Keratinocyte (primary cell): ENCODE results near the gene FGF7. TPM values are rescaled to one million over a fixed set of nuclear protein-coding genes. Genes with fewer than 3 reads are reported as not detected.

Experiments
- DNase-seq: peaks from one replicate; pipeline ENCODE4 v3.0.0-alpha.2; 2011; ENCODE audit warnings: low read depth, missing footprints, low spot score
- FAIRE-seq: peaks from 2 replicates; lab custom pipeline; 2011; peaks lifted over from hg19 to GRCh38; lab: Jason Lieb, UNC
- H2AFZ ChIP-seq: 2 replicates; pipeline ENCODE4 v1.6.0; 2012; ENCODE audit warnings: low read length, control low read depth, inconsistent platforms; ENCODE audit not compliant: control insufficient read depth
- H3K27ac ChIP-seq: 2 replicates; pipeline ENCODE4 v1.5.1; 2011; ENCODE audit warnings: low read length; ENCODE audit not compliant: control insufficient read depth, insufficient read depth
- H3K27me3 ChIP-seq: 3 replicates; pipeline ENCODE4 v1.6.0; 2011; ENCODE audit warnings: low read length; ENCODE audit not compliant: control insufficient read depth, insufficient read depth; ENCODE audit errors: extremely low read depth
- H3K36me3 ChIP-seq, 2 experiments: 2 replicates in 1 of 2; 3 replicates in 1 of 2; pipeline ENCODE4 v1.5.1; 2011; ENCODE audit warnings: low read length in 2 of 2, mild to moderate bottlenecking in 1 of 2; ENCODE audit not compliant: control insufficient read depth in 2 of 2, insufficient read depth in 2 of 2; ENCODE audit errors: extremely low read depth in 1 of 2
- H3K4me1 ChIP-seq: 3 replicates; pipeline ENCODE4 v1.5.1; 2011; ENCODE audit warnings: low read length; ENCODE audit not compliant: control insufficient read depth, insufficient read depth; ENCODE audit errors: extremely low read depth
- H3K4me2 ChIP-seq: 3 replicates; pipeline ENCODE4 v1.6.0; 2011; ENCODE audit warnings: low read depth, low read length; ENCODE audit not compliant: control insufficient read depth, insufficient read depth; ENCODE audit errors: extremely low read depth
- H3K4me3 ChIP-seq, 3 experiments: fragments of 200-600 bp in 1 of 3; sonication (generic) in 1 of 3; 2 replicates in 2 of 3; 3 replicates in 1 of 3; pipeline ENCODE4 v1.5.1; 2011 to 2016; ENCODE audit warnings: low read length in 3 of 3, mild to moderate bottlenecking in 3 of 3, control low read depth in 2 of 3, inconsistent platforms in 1 of 3, low read depth in 1 of 3, mixed read lengths in 1 of 3, mixed run types in 1 of 3, moderate library complexity in 1 of 3; ENCODE audit not compliant: control insufficient read depth in 2 of 3, insufficient read depth in 2 of 3; ENCODE audit errors: extremely low read depth in 1 of 3
- H3K79me2 ChIP-seq: 2 replicates; pipeline ENCODE4 v1.6.0; 2012; ENCODE audit warnings: low read length; ENCODE audit not compliant: control insufficient read depth, insufficient read depth
- H3K9ac ChIP-seq: 3 replicates; pipeline ENCODE4 v1.6.0; 2011; ENCODE audit warnings: low read length; ENCODE audit not compliant: control insufficient read depth, insufficient read depth; ENCODE audit errors: extremely low read depth
- H3K9me1 ChIP-seq: 3 replicates; pipeline ENCODE4 v1.6.0; 2011; ENCODE audit warnings: low read length; ENCODE audit not compliant: control insufficient read depth, insufficient read depth; ENCODE audit errors: extremely low read depth
- H3K9me3 ChIP-seq: 2 replicates; pipeline ENCODE4 v1.5.1; 2012; ENCODE audit warnings: low read depth, low read length; ENCODE audit not compliant: control insufficient read depth
- H4K20me1 ChIP-seq: 3 replicates; pipeline ENCODE4 v1.6.0; 2011; ENCODE audit warnings: low read length; ENCODE audit not compliant: control insufficient read depth, insufficient read depth; ENCODE audit errors: extremely low read depth
- EZH2 ChIP-seq: IDR thresholded peaks from one replicate; pipeline ENCODE4 v1.6.1; 2012; ENCODE audit warnings: inconsistent platforms, mild to moderate bottlenecking, low read length, moderate library complexity
- dilution Hi-C: fragments of 300-500 bp; cut with MboI; formaldehyde crosslinking; loops from one replicate; pipeline ENCODE4 v1.7.0; 2020; ENCODE audit warnings: low sequenced_read_pairs; ENCODE audit not compliant: extremely low pct_ligation_motif_present
- polyA plus RNA-seq, 5 experiments: library from polyadenylated mRNA; depleted of rRNA in 3 of 5; stranded (reverse) in 3 of 5; stranded (forward) in 1 of 5; unstranded in 1 of 5; fragments of >200 nt; gene quantifications; 1 replicate in 1 of 5; 2 replicates in 3 of 5; 3 replicates in 1 of 5; pipeline versions ENCODE4 v1.2.1 to v1.2.3, GENCODE V29; 2011 to 2012; ENCODE audit warnings: missing spikeins in 2 of 5, low read depth in 1 of 5, low replicate concordance in 1 of 5
- TF ChIP-seq, protein P1 (sequence below), 3 experiments: IDR thresholded peaks in 1 of 3; conservative IDR thresholded peaks in 1 of 3; optimal IDR thresholded peaks in 1 of 3; 2 replicates in 2 of 3; 3 replicates in 1 of 3; pipeline versions ENCODE3 to v1.5.1; 2011; ENCODE audit warnings: low read length in 3 of 3, mild to moderate bottlenecking in 3 of 3, moderate library complexity in 2 of 3, control low read depth in 1 of 3, inconsistent platforms in 1 of 3; ENCODE audit not compliant: insufficient read depth in 2 of 3; ENCODE audit errors: extremely low read depth in 1 of 3

The FGF7 gene
- polyA plus RNA-seq, 1 donor (not counting 4 experiments of a cell fraction or from before 2014, with no cell fraction given), result not detected

DNA sequence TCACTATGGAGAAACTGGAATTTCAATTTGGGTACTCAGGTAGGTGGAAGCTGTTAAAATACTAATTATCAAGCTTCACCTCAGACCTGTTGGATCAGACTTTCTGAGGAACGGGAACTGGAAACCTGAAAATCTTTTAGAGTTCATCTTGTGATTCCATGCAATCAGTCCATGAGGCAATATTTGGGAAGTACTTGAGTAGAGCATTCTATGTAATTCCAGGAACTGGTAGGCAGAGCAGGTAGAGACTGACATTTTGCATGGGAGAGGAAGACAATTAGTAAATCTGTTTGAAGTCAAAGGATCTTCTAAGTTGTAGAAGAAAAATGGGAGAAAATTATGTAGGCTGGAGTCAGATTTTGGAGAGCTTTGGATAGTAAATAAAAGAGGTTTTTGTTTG is 43.1 kb downstream of the FGF7 start:
- no peaks in the 10 kb centered on the region for H3K27me3 ChIP-seq
- no peaks in the 10 kb centered on the region for H3K4me1 ChIP-seq
- H3K9me1 ChIP-seq, result no peaks in the 10 kb centered on the region
- no peak overlapping the region for H3K4me2 ChIP-seq
- H3K9me3 ChIP-seq, result no peaks in the 10 kb centered on the region
- H3K27ac ChIP-seq, result no peak overlapping the region
- no peak for FAIRE-seq
- H3K9ac ChIP-seq, result no peak overlapping the region
- no peak for TF ChIP-seq EZH2
- TF ChIP-seq, protein P1, sequence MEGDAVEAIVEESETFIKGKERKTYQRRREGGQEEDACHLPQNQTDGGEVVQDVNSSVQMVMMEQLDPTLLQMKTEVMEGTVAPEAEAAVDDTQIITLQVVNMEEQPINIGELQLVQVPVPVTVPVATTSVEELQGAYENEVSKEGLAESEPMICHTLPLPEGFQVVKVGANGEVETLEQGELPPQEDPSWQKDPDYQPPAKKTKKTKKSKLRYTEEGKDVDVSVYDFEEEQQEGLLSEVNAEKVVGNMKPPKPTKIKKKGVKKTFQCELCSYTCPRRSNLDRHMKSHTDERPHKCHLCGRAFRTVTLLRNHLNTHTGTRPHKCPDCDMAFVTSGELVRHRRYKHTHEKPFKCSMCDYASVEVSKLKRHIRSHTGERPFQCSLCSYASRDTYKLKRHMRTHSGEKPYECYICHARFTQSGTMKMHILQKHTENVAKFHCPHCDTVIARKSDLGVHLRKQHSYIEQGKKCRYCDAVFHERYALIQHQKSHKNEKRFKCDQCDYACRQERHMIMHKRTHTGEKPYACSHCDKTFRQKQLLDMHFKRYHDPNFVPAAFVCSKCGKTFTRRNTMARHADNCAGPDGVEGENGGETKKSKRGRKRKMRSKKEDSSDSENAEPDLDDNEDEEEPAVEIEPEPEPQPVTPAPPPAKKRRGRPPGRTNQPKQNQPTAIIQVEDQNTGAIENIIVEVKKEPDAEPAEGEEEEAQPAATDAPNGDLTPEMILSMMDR (optimal IDR thresholded peaks at IDR 0.05 in 1 of 3, IDR thresholded peaks at IDR 0.05 in 1 of 3, conservative IDR thresholded peaks at IDR 0.05 in 1 of 3; ENCODE audit: extremely low read depth in 1 of 3, insufficient read depth in 2 of 3, low read length in 3 of 3), result no peak
- dilution Hi-C loops, result no loop called here
- no peak overlapping the region for H3K4me3 ChIP-seq
- no peaks in the 10 kb centered on the region for H3K79me2 ChIP-seq
- H4K20me1 ChIP-seq, result no peaks in the 10 kb centered on the region
- DNase-seq, result no peak
- H2AFZ ChIP-seq, result no peak overlapping the region
- H3K36me3 ChIP-seq, result no peaks in the 10 kb centered on the region

DNA sequence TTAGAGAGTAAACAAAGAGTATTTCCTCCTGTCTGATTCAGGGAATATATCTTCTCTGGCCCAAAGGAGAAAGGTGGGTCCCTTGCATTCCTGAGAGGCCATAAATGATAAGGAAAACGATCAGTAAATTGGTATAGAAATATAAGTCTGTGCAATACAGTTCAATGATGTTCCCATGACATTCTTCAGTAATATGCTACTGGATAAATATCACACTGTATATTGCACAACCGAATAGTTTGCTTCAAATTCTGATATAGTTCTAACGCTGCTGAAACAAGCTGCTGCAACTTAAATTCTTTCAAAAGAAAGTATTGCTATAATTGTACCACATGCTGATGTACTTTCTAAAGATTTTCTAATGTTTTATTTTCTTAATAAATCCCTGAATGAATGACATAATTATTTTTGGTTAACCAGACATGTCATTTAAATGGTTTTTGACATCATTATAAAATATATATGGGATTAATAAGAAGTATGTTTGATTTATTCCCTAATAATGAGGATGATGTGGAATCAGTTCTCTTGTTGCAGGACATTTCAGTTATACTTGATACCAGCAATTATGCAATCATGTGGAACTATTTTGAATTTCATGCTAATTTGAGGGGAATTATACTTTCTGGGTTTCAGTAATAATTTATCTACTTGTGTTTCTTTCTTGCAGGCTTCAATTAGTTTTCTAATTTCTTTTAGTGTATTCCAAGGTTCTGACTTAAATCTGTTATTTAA is 44.9 kb downstream of the FGF7 start:
- no peaks in the 10 kb centered on the region for H3K4me1 ChIP-seq
- FAIRE-seq, result no peak
- DNase-seq, result no peak
- H2AFZ ChIP-seq, result no peak overlapping the region
- H3K79me2 ChIP-seq, result no peaks in the 10 kb centered on the region
- no peak overlapping the region for H3K4me2 ChIP-seq
- H4K20me1 ChIP-seq, result no peaks in the 10 kb centered on the region
- TF ChIP-seq, protein P1 (optimal IDR thresholded peaks at IDR 0.05 in 1 of 3, IDR thresholded peaks at IDR 0.05 in 1 of 3, conservative IDR thresholded peaks at IDR 0.05 in 1 of 3; ENCODE audit: extremely low read depth in 1 of 3, insufficient read depth in 2 of 3, low read length in 3 of 3), result no peak
- no peak for TF ChIP-seq EZH2
- dilution Hi-C loops, result no loop called here
- no peak overlapping the region for H3K27ac ChIP-seq
- no peaks in the 10 kb centered on the region for H3K27me3 ChIP-seq
- no peaks in the 10 kb centered on the region for H3K9me1 ChIP-seq
- H3K9me3 ChIP-seq, result no peaks in the 10 kb centered on the region
- no peaks in the 10 kb centered on the region for H3K36me3 ChIP-seq
- no peak overlapping the region for H3K9ac ChIP-seq
- H3K4me3 ChIP-seq, result no peak overlapping the region
